ENCODE results near the gene XPNPEP1.

XPNPEP1 gene

DNA sequence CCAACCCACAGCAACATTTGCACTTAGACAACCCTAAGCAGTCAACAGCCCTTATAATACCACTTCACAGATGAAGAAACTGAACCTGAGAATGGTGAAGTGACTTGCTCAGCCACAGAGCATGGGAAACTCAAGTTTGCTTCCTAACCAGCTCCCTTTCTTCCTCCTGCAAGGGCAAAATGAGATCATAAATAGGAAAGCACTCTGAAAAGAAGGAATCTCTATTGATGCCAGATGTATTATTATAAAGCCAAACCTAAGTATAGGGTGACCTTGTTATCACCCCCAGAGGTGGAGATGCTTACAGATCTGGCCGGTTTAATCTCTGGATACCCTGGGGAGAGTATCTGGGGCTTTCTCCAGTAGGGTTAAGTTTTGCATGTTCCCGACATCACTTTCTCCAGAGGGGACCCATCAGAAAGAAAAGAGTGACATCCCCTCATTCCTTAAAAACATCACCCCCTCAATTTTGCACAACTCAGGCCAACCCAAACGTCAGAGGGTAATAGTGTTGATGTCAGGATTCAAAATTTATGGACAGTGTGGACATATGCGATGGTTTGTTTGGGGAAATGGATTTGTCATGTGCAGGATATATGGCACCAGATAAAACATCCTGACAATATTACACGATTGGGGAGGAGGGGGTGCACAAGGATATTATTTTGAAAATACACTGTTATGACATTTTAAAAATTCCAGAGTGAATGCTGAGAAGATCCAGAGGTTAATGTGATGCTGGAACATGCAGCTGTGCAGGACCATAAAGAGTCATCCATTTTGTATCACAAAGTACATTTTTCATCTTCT is 24.0 kb upstream of the XPNPEP1 start:
- no peak for DNase-seq

DNA sequence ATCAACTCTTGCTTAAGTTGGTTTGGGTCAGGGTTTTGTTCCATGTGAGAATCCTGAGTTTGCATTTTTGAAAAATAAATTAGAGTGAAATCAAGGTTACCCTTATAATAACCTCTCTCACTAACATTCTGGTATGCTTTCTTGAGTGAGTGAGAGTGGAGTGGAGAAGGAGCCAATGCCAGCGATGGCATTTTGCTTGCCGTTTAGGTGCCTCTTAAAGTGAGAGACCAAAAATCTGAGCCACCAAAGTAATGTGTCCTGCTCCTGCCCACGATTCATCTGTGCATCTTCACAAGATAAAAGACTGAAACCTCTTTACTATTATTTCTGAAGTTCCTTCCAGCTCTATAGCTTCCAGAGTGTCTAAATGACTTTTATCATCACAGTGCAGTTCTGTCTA is 23.4 kb upstream of the XPNPEP1 start:
- no peak for DNase-seq

DNA sequence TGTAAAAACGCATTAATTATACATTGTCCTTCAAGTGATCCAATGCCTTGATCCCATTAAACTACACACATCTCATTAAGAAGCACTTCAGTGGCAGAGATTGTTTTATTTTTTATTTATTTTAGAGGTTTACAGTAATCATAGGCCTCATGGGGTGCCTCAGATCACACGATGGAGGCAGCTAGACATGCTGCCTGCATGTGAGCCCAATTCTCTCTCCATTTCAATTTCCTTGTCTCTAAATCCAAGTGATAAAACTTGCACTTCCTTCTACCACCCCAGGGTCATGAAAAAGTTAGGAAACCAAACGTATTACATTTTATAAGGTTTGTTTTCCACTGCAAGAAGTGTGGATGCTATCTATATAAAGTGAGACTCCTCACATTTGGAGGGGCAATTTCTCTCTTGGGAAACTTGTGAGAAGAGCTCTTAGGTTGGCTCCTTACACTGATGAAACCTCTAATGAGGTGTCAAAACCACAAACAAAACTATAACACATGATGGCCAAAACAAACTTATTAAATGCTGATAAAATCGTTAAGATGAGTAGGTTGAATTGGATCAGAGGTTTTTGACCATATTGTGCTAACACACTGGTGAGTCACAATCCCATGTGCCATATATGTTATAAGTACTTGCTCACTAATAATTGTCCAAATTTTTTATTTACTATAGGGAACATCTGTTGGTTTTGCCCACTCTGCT is 22.3 kb upstream of the XPNPEP1 start:
- no peak for DNase-seq

DNA sequence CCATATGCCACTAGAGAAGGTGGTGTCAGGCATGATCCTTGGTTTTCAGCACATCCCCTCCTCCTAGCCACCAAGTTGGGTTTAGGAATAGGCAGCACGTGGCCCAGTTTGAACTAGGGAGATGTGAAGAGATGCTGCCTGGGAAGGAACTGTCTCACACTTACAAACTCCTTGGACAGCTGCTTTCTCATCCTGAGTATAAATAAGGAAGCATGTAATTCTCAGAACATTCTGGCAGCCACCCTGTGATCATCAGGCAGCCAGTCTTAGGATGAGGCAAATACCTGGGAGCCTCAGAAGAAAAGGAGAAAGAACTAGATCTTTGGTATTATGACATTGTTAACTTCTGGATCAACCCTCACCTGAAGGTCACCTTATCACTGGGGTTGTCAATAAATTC is 21.3 kb upstream of the XPNPEP1 start:
- no peak for DNase-seq

DNA sequence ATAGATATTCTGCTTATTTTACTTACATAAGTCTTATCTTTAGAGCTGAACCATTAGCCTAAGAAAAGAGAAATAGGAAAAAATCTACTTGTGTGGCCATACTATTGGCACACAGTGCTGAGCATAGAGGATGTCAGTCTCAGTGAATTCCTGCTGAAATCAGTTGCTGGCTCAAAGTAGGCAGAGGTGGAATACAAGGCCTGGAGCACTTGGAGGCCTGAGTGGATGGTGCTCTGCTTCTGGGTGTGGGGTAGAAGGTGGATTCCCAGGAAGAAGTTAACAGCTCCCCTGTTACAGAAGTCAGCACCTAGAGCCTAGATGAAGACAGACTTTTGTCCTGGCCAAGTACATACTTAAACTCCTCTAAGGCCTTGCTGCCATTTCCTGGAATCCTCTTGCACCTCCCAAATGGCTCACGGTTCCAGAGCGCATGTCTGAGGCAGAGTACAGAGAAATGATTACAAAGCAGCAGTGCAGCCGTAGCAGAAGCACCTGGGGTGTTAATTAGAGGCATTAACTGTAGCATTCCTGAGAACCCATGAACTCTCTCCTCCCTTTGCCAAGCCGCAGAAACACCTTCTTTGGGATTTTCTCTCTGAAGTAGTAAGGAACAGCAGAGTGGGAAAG is 18.0 kb upstream of the XPNPEP1 start:
- DNase-seq: no peak

DNA sequence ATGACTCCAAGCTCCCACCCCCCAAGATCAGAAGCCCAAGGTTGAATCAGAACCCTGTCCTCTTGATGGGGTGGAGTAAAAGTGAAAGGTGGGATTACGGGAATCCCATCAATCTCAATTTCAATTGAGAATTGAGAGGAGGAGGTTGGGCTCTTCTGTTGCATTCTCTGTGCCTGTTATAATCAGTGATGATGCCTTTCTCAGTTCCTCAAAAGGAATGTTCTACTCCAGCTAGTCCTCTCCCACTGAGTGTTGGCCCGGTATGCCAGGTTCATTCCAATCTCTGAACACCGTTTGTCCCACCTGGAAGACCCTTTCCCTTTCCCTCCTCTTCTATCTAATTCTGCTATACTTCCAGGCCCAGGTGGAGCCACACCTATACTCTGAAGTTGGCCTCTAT is 17.2 kb upstream of the XPNPEP1 start:
- DNase-seq: no peak

DNA sequence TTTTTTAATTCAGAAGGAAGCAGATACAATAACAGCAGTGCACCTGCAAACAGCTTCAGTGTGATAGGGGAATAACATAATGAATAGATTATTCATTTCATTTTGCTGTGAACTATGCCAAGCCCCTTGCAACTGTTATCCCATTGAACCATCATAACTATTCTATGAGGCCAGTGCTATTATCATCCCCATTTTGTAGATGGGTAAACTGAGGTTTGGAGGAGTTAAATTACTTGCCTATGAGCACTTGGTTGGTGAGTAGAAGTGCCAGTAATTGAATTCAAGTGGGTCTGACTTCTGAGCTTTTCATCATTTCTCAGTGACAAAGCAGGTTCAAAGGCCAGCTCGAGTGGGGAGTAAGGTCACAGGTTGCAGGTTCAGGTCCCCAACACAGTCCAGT is 16.8 kb upstream of the XPNPEP1 start:
- DNase-seq: no peak

DNA sequence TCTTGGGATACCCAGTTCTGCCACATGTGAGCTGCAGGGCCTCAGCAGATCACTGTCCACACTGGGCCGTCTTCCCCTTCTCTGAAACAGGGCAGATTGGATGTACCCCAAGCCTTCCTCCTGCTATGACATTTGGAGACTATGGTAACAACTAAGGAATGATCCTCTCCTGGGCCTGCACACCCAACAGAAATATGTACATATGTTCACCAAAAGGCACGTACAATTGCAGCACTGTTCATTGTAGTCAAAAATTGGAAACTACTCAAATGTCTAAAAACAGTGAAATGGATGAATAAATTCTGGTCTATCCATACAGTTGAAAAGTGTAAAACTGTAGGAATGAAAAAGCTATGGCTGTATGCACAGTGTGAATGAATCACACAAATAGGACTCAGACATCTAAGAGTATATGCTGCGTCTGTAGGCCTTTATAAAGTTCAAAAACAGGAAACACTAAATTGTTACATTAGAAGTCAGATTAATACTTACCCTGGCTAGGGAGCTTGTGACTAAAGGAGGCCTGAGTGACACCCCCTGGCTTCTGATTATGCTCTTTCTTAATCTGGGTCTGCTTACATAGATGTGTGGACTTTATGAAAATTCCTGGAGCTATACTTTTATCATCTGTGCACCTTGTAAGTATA is 16.1 kb upstream of the XPNPEP1 start:
- no peak for DNase-seq

DNA sequence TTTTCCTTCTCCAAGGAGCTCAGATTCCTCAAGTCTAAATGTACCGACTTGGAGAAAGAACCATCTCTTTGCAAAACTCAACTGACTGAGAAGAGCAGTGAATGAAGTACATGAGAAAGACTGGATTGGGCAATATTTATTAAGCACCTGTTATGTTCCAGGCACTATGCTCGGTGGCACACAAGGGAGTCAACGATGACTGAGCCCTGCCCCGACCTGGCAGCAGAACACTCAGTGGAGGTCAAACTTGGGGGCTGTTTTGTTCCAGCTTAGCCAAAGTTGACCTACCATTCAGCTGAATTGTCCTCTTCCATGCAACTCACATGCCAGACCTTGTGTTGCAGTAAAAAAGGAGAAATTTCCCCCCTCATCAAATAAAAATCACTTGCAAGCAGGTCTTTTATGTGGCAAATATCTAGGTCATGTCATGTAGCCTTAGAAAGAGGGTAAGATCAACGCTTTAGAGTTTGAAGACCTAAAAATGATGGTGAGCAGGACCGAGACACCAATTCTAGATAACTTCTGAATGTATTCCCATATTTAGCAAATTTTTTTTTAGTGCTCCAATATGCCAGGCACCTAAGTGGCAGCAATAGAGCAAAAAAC is 14.3 kb upstream of the XPNPEP1 start:
- no peak for DNase-seq

DNA sequence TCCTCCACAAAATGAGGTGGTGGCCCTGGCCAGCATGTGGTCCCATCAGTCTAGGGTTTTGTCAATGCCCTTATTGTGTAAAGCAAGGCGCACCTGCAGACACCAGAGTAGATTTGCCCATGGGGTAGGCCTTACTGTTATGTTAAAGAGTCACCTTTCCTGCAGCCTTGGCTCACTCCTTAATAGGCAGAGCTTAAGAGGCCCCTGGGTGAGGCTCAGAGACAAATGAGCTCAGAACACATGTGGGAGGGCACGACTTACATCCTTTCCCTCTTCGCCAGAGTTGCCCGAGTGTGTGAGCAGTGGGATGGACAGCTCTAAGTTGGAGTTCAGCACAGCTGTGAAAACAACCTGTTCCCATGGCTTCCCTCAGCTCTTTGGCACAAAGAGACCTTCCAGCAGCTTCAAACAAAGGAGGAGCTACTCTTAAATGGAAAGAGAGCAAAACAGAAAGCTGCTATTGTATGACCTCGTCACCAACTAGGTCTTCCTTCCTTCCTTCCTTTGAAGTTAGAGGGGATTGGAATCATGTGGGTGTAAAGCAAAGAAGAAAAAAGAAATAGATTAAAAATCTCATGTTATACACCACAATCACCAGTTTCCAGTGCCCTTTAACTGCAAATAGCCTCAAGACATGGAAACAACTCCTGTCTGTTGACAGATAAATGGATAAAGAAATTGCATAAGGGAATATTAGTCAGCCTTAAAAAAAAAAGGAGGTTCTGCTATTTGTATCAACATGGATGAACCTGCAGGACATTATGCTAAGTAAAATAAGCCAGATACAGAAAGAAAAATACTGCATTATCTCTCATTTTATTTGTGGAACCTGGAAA is 11.9 kb upstream of the XPNPEP1 start:
- peak in 1 of 2 experiments; percentile 30 for DNase-seq

DNA sequence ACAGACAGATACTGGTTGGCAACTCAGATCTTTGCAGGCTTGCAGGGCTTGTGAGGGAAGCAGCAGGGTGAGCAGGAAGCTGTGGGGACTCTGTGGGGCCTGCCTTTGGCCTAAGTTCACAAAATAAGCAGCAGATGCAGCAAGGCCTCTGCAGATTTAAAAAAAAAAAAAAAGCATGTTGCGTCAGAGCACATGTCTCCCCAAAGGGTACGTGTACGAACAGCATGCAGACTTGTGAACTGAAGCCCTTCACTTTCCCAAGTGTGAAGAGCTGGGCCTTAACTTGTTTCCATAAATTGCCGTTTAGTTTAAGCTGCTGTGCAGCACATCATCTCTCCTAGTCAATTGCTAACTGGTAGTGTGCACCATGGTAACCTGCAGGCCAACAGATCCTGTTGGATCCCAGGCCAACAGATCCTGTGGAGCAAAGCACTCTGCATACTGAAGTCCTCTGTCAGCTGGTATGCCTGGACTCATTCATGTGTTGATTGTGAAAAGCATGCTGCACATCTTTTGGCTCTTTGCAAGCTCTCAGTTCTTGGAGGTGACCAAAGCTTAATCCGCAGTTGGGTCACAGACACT is 10.8 kb upstream of the XPNPEP1 start:
- no peak for DNase-seq

DNA sequence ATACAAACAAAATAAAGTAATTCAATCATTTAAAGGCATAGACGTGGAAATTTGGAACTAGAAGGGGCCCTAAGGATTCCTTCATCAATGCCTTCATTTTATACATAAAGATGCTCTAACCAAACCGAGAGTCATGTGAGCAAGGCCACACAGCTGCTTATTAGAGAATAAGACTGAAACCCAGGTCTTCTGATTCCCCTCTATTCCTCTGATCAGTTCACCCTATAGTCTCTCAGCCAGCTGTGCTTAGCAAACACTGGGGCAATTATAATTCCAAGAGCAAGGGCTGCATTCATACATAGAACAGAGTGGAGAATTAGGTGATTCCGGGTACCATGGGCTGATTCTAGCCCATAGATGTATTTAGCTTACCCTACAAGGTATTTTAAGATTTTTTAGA is 9.7 kb upstream of the XPNPEP1 start:
- no peak for DNase-seq

DNA sequence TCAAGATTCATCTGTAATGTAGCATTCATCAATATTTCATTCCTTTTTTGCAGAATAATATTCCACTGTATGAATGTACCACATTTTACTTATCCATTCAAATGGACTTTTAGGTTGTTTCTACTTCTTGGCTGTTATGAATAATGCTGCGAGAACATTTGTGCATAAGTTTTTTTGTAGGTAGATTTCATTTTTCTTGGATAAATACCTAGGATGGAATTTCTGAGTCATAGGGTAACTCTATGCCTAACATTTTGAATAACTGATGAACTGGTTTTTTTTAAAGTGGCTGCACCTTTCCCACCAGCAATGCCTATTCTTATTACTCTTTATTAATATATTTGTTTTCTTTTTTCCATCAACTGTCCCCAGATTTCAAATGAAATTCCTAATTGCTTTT is 9.1 kb upstream of the XPNPEP1 start:
- DNase-seq: no peak

DNA sequence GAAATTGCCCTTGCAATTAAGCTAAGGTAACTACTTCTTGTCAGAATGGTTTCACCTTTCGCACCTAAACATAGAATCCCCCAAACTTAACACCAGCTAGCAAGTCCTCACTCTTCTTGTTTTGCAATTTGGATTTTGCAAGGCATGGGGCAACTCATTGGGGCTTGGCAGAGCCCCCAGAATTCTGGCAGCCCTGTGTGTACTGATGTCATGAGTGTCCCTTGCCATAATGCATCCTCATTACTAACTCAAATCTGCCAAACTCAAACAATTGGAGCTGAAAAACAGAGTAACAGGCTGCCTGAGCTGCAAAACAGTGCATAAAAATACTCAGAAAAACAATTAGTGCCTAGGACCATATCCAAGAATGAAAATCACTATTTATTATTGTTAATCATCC is 7.9 kb upstream of the XPNPEP1 start:
- no peak for DNase-seq

DNA sequence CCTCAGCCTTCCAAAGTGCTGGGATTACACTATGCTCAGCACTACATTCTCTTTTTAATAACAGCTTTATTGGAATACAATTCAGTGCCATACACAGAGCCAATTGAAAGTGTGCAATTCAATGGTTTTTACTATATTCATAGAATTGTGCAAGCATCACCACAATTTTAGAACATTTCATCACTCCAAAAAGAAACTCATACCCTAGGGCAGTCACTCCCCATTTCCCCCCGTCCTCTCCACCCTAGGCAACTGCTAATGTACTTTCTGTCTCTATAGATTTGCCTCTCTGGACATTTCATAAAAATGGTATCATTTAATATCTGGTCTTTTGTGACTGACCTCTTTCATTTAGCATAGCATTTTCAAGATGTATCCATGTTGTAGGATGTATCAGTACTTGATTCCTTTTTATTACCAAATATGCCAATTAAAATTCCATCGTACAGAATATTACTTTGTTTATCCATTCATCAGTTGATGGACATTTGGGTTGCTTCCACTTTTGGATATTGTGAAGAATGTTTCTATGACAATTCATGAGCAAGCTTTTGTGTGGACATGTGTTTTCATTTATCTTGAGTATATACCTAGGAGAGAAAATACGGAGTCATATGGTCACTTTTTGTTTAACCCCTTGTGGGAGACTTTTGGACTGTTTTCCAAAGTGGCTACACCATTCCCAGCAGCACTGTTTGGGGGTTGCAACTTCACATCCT is 6.3 kb upstream of the XPNPEP1 start:
- no peak for DNase-seq

DNA sequence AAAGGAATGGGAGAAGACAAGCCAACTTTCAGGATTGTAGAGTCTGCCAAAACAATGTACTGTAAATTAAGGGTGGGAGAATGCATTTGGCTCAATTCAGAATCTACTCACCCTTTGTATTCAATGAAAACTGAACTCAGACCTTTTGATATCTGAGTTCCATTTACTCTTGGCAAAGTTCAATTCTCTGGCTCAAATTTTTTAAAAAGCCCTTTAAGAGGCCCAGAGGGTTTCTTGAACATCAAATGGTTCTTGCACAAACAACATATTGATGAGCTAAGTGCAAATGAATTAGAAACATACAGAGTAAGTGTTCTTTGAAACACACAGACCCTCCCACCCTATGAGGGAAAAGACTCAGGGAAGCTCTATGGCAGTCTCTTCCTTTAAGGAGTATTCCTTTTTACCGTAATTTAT is 5.2 kb upstream of the XPNPEP1 start:
- no peak for DNase-seq

DNA sequence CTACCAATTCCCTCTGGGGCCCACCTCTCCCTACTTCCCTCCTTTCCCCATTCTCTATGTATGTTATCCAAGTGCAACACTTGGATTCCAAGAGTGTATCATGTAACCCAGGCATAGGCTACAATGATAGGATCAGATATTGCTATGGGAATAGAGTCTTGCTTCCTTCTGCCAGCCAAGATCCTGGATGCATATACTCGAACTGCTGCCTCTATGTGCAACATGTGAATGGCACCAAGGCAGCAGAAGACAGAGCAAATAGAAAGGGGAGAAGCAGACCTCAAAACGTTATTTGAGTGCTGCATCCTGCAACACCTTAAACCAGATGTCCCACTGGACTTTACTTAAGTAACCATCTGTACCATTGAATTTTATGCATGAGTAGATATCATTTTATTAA is 3.5 kb upstream of the XPNPEP1 start:
- no peak for DNase-seq

DNA sequence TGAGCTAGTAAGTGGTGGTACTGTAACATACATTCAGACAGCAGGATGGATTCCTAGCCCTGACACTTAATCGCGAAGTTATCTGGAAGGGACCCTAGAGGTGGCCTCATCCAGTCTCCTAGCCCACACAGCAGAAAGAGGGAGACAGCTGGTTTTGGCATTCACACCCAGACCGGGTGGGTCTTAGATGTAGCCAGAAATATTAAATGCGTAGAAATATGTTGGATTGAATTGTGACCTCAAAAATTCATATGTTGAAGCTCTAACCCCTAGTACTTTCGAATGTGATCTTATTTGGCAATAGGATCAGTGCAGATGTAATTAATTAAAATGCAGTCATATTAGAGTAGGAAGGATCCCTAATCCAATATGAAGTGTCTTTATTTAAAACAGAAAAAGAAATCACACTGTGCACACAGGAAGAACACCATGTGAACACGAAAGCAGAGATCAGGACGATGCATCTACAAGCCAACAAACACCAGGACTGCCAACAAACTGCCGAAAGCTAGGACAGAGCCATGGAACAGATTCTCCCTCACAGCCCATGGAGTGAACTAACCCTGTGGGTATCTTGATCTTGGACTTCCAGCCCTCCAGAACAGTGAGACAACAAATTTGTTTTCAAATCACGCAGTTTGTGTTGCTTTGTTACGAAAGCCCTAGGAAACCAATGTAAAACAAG is 2.9 kb upstream of the XPNPEP1 start:
- DNase-seq: no peak

DNA sequence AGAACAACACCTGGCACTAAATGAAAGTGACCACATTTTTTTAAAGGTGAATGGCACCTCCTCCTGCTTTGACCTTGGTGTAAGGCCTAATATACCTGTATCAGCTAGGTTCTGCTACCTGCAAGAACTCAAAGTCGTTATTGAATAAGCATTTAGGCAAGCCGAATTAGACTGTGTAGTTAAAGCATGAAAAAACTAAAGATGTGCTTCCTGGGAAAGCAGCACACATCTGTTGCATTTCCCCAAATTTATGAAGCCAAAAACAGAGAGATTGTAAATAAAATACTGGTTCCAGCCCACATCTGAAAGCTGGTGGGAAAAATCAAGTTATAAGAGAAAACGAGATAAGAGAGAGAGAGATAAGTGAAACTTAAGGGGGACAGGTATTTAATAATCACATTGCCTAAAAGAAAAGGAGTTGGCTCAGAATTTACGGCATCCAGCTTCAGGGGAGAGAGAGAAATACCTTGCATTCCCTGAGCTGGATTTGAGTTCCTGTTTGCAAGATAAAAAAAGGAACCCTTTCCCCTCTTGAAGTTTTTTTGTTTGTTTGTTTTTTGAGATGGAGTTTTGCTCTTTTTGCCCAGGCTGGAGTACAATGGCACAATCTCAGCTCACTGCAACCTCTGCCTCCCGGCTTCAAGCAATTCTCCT is 1.8 kb upstream of the XPNPEP1 start:
- no peak for DNase-seq

DNA sequence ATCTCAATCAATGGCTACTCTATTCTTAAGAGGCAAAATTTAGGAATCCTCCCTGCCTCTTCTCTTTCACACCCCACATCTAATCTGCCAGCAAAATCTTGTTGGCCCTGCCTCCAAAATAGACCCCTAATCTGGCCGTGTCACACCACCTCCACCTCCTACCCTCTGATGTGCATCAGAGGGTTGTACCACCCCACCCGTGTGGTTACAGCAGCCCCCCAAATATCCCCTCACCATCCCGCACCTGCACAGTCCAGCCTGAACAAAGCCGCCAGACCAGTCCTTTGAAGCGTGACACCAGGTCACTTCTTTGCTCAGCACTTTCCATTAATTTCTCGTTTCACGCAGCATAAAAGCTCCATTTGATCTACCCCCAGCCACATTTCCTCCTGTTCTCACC is 776 bp upstream of the XPNPEP1 start:
- no peak for DNase-seq
